ENCODE results near the gene CYB5B. TPM values are rescaled to one million over a fixed set of nuclear protein-coding genes. Genes with fewer than 3 reads are reported as not detected.

CYB5B gene
- total and polyA plus RNA-seq, 2 donors (not counting 3 experiments of a cell fraction or from before 2014, with no cell fraction given), result 175 to 176 TPM

DNA sequence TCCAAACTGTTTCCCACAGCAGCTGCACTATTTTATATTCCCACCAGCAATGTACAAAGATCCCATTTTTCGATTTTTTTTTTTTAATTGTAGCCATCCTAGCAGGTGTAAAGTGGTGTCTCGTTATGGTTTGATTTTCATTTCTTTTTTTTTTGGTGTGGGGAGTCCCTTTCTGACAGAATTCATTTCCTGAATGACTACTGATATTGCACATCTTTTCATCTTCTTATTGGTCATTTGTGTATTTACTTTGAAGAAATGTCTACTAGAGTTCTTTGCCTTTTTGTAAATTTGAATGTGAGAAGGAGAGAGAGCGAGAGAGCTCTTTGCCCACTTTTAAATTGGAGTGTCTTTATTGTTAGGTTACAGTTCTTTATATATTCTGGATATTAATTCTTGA lies 14.0 kb downstream of the CYB5B start:
- POLR2A ChIA-PET, result no interaction called here
- no peak for DNase-seq (ENCODE audit: low read depth, low spot score)
- H3K9ac ChIP-seq (replicated peaks; ENCODE audit: extremely low read depth, insufficient read depth, low read length), result no peak overlapping the region
- peaks cover 7% of the 10 kb centered on the region for H3K4me1 ChIP-seq (ENCODE audit: control insufficient read depth, extremely low read depth, insufficient read depth, low read length)
- H3K9me3 ChIP-seq (replicated peaks; ENCODE audit: control insufficient read depth, insufficient read depth, low read length), result no peaks in the 10 kb centered on the region
- FAIRE-seq, result no peak
- H3K79me2 ChIP-seq (ENCODE audit: control insufficient read depth, insufficient read depth, low read length), result peaks cover 79% of the 10 kb centered on the region
- no TSS peak for BruUV-seq (replicated peaks)
- dilution Hi-C loops (cut with MboI; ENCODE audit: extremely low pct_ligation_motif_present, low sequenced_read_pairs) (no loop called here), intact Hi-C loops (cut with micrococcal nuclease) (no loop called here)
- no peak overlapping the region for H3K27ac ChIP-seq (ENCODE audit: insufficient read depth, low read depth, low read length)
- TF ChIP-seq MAX (IDR thresholded peaks at IDR 0.05; ENCODE audit: insufficient read depth, insufficient read length) (no peak), MYC (IDR thresholded peaks at IDR 0.05; ENCODE audit: low read depth, low read length) (no peak), JUN (IDR thresholded peaks at IDR 0.05; ENCODE audit: borderline replicate concordance, insufficient read depth, insufficient read length, low read depth) (no peak), POLR2A (IDR thresholded peaks at IDR 0.05; ENCODE audit: low read depth, low read length) (no peak), POLR2AphosphoS5 (IDR thresholded peaks at IDR 0.05; ENCODE audit: insufficient read depth, low read depth, low read length) (no peak), FOS (IDR thresholded peaks at IDR 0.05; ENCODE audit: borderline replicate concordance, insufficient read depth, low read length) (no peak), EZH2 (IDR thresholded peaks at IDR 0.05; ENCODE audit: borderline replicate concordance, low read depth, low read length, severe bottlenecking) (no peak), GATA2 (IDR thresholded peaks at IDR 0.05; ENCODE audit: insufficient read depth, insufficient read length, low read depth, low read length) (no peak)
- TF ChIP-seq, protein P1, sequence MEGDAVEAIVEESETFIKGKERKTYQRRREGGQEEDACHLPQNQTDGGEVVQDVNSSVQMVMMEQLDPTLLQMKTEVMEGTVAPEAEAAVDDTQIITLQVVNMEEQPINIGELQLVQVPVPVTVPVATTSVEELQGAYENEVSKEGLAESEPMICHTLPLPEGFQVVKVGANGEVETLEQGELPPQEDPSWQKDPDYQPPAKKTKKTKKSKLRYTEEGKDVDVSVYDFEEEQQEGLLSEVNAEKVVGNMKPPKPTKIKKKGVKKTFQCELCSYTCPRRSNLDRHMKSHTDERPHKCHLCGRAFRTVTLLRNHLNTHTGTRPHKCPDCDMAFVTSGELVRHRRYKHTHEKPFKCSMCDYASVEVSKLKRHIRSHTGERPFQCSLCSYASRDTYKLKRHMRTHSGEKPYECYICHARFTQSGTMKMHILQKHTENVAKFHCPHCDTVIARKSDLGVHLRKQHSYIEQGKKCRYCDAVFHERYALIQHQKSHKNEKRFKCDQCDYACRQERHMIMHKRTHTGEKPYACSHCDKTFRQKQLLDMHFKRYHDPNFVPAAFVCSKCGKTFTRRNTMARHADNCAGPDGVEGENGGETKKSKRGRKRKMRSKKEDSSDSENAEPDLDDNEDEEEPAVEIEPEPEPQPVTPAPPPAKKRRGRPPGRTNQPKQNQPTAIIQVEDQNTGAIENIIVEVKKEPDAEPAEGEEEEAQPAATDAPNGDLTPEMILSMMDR (IDR thresholded peaks at IDR 0.05; ENCODE audit: extremely low read depth in 1 of 2, insufficient read depth in 1 of 2, low read depth in 1 of 2, low read length in 2 of 2), result no peak
- CTCF ChIA-PET, result interaction anchor here (1.0 to 1.3 kb wide), 2 partner anchors 32 to 40 kb away, joined by 3 to 4 read pairs; no protein-coding TSS in a partner anchor
- no peaks in the 10 kb centered on the region for H3K9me1 ChIP-seq (replicated peaks; ENCODE audit: control insufficient read depth, extremely low read depth, insufficient read depth, low read length)
- no peaks in the 10 kb centered on the region for H3K27me3 ChIP-seq (ENCODE audit: control insufficient read depth in 2 of 2, insufficient read depth in 2 of 2, low read length in 2 of 2)
- H3K4me3 ChIP-seq (replicated peaks in 1 of 3; ENCODE audit: insufficient read depth in 1 of 3, low read depth in 1 of 3, low read length in 3 of 3), result no peak overlapping the region
- H2AFZ ChIP-seq (ENCODE audit: low read depth, low read length), result no peak overlapping the region
- H4K20me1 ChIP-seq (replicated peaks; ENCODE audit: control insufficient read depth, extremely low read depth, insufficient read depth, low read length), result peaks cover 4% of the 10 kb centered on the region
- H3K4me2 ChIP-seq (ENCODE audit: insufficient read depth, low read length), result no peak overlapping the region
- peaks cover 0 to 2% of the 10 kb centered on the region in 2 experiments for H3K36me3 ChIP-seq (ENCODE audit: control insufficient read depth in 2 of 2, extremely low read depth in 1 of 2, insufficient read depth in 2 of 2, low read length in 2 of 2)

Measured in endothelial cell of umbilical vein (primary cell).